Measurements from ENCODE around the gene RGS17.
"Not testable (repeated sequence)": the region's sequence is repeated elsewhere in the genome, so short reads cannot be mapped to it uniquely, and the experiment has no call there.

The RGS17 gene

DNA sequence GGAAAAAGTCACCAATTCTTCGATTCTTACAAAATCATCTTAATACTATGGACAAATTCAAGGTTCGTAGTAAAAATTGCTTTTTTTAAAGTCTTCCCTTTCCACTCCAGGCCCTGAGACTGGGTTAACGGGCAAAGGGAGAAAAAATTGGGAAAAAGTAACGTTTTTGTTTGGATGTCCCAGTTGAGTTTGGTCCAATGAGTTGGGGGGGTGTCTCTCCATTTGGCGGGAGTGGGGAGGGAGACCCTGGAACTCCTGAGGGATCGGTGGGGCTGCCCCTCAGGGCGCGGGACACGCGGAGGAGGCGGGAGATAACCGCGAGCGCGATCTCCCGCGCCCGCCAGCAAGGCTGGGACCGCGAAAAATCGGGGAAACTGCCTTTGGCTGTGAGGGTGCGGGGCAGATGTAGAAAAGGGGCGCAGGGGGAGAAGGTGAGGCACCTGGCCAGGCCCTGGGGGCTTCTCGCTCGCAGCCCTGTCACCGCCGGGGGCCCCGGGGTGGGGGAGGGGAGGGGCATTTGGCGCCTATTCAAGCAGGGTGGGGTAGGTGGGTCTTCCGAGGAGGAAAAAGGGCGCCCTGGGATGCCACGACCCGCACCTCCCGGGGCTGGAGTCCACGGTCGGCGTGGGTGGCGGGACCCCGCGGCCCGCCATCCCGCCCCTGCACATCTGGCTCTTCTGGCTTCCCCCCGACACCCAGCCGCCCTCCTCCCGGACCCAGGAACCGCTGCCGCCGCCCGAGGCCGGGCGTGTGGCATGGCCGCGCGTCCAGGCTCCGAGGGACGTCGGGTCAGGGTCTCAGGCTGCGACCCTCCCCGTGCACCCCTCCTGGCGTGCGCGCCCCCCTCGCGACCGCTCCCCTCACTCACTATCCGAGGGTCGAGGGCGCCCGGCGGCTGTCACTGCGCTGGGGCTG is 148.8 kb downstream of the RGS17 start:
- no peak for DNase-seq

DNA sequence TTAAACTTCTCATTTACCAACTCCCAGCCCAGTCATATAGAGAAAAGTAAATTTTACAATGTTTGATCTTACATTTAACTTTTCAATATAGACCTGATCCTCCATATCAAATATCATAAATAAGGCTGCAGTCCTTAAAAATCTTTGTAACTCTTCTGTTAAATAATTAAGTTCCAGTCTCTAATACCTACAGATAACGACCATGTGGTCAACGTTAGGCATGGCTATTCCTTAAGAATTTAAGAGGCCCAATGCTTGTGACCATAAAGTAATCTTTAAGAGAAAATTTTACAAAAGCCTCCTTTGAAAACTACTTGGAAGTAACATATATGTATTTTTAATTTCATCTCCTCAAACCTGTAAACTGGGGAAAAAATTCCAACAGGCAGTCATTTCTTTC is 149.9 kb downstream of the RGS17 start:
- no peak for DNase-seq

DNA sequence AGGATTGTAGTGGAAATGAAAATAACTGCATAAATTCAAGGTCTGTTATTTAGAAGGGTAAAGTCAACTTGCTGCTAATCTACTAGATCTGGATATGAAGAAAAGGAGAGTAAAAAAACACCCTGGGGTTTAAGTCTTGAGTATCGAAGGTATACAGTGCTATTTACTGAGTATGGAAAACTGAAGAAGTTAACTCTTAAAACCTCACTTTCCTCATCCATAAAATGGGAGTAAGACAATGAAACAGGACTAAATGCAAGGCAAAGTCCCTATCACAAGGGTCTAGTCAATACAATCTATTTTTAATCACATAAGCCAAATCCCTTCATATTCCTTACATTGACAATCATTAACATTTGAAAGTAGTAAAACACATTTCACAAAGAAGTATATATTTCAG is 150.4 kb downstream of the RGS17 start:
- DNase-seq, result no peak

DNA sequence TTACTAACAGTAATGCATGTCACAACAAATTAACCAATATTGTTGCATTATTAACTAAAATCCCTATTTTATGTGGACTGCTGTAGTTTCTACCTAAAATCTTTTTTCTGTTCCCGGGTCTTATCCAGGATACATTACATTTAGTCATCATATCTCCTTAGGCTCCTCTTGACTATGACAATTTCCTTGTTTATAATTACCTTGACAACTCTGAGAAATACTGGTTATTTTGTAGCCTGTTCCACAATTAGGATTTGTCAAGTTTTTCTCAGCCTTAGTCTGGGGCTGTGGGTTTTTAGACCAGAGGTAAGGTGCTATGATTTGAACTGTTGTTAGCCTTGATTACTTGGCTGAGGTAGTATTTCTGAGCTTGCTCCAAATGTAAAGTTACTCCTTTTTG is 152.0 kb downstream of the RGS17 start:
- no peak for DNase-seq

DNA sequence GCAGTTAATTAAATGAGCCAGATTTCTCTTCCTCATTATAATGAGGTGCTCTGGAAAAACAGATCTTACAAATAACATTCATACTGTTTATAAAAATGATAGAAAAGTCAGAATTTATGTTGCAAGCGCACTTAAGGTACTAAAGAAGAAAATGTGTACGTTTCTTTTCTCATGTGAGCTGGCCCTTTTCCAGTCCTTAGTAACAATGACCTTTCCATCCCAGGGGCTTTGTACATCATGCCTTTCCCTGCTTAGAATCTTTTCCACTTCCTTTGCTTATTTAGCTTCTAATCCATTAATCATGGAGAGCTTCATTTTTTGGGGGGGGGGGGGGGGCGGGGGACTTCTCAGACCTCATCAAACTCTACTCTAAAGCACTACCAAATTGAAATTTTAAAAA is 153.0 kb downstream of the RGS17 start:
- DNase-seq, result no peak

- no peak for DNase-seq
Observed at GRCh38 chr6:152977556-152977955, 153.5 kb downstream of the RGS17 start.

GRCh38 chr6:152976749-152977148 is 154.3 kb downstream of the RGS17 start:
- no peak for DNase-seq

DNA sequence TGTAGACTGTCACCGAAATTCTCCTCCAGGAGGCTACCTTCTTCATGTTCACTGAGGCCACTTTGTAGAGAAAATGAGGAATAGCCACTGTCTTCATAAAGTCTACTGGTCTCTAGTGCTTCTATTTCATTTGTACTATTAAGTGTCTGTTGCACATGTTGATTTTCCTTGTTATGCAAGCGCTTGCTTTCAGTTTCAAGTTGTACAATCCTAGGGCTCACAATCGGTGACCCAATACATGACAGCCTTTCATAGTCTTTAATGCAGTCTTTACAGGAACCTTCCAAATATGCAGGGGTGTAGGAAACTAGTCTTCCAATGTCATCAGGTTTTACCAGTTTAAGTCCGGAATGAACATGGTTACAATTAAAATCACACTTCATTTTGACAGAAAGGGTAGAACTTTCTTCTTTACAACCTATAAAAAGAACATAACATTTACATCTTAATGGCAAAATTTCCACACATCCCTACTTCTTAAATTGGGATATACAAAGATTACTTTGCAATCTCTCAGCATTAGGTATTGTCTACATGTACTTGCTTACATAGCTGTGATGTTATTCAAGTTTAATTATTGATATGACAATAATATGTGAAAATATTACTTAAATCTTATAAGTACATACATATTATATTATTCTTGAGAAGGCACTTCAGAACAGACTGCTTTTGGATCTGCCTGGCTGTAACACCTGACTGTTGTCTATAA is 155.7 kb downstream of the RGS17 start:
- DNase-seq, result peak; percentile 67 to 84 (median 67)

DNA sequence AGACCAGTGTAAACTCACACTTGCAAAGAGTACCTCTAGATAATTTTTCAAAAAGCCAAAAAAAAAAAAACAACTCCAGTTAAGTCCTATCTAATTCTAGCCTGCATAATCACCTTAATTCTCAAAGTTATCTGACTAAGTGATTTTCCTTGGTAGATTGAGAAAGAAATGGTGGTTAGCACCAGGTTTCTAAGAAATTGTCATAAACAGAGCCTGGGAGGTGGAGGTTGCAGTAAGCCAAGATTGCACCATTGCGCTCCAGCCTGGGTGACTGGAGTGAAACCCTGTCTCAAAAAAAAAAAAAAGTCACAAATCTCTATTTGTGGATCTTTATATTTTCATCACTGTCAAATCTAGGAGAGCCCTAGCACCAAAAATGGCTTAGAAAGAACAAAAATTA is 157.2 kb downstream of the RGS17 start:
- no peak for DNase-seq

- no peak for DNase-seq
Observed at GRCh38 chr6:152969688-152970418, 161.2 kb downstream of the RGS17 start.

DNA sequence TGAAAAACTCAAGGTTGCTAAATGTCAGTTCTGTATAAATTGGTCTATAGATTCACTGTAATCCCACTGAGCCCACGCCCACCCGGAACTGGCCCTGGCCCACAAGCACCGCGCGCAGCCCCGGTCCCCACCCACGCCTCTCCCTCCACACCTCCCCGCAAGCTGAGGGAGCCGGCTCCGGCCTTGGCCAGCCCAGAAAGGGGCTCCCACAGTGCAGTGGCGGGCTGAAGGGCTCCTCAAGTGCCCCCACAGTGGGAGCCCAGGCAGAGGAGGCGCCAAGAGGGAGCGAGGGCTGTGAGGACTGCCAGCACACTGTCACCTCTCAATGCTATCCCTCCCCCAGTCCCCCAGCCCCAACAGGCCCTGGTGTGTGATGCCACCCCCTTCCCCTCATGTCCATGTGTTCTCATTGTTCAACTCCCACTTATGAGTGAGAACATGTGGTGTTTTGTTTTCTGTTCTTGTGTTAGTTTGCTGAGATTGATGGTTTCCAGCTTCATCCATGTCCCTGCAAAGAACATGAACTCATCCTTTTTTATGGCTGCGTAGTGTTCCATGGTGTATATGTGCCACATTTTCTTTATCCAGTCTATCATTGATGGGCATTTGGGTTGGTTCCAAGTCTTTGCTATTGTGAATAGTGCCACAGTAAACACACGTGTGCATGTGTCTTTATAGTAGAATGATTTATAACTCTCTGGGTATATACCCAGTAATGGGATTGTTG is 164.8 kb downstream of the RGS17 start:
- DNase-seq, result not testable (repeated sequence)

GRCh38 chr6:152959333-152959732 is 171.7 kb downstream of the RGS17 start:
- no peak for DNase-seq

DNA sequence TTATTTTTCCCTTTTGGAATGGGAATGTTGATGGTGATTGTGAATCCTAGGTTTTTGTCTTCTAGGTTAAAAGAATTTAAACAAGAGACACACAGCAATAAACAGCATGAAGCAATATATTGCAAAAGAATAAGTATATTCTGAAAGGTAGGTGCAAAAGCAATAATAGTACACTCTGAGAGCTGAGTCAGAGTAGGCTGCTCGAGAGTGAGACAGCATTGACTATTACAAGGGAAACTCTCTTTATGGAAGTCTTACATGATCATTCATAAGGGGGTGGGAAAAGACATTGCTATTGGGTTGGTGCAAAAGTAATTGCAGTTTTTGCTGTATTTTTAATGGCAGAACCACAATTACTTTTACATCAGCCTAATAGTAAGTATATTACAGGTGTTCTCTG is 173.3 kb downstream of the RGS17 start:
- no peak for DNase-seq
